Spleen (tissue), 11 donors: ENCODE measurements around the gene GCM1. TPM values are rescaled to one million over a fixed set of nuclear protein-coding genes. Genes with fewer than 3 reads are reported as not detected.
"Not testable (repeated sequence)": the region's sequence is repeated elsewhere in the genome, so short reads cannot be mapped to it uniquely, and the experiment has no call there.

Experiments used
- DNase-seq: peaks from one replicate; pipeline ENCODE4 v3.0.0-alpha.2; 2020
- H3K27ac ChIP-seq, 8 donors: fragments of 200-600 bp; sonication (generic) in 7 of 8; 1 replicate in 4 of 8; 2 replicates in 4 of 8; pipeline versions ENCODE4 v1.5.0 to v1.8.0; 2016 to 2021; ENCODE audit warnings: inconsistent platforms in 4 of 8, mild to moderate bottlenecking in 4 of 8, moderate library complexity in 1 of 8
- H3K27me3 ChIP-seq, 7 donors: fragments of 200-600 bp; sonication (generic) in 6 of 7; replicated peaks in 1 of 7; 1 replicate in 4 of 7; 2 replicates in 3 of 7; pipeline versions ENCODE4 v1.5.0 to v1.8.0; 2016 to 2021; ENCODE audit warnings: inconsistent platforms in 3 of 7, mild to moderate bottlenecking in 1 of 7
- H3K36me3 ChIP-seq, 6 donors: fragments of 200-600 bp; sonication (generic) in 5 of 6; 1 replicate in 4 of 6; 2 replicates in 2 of 6; pipeline versions ENCODE4 v1.5.0 to v1.8.0; 2016 to 2021; ENCODE audit warnings: inconsistent platforms in 2 of 6
- H3K4me1 ChIP-seq, 6 donors: fragments of 200-600 bp; sonication (generic) in 5 of 6; 1 replicate in 3 of 6; 2 replicates in 3 of 6; pipeline versions ENCODE4 v1.5.0 to v1.8.0; 2016 to 2021; ENCODE audit warnings: inconsistent platforms in 3 of 6
- H3K4me3 ChIP-seq, 8 donors: fragments of 200-600 bp; sonication (generic) in 7 of 8; 1 replicate in 4 of 8; 2 replicates in 4 of 8; pipeline versions ENCODE4 v1.5.0 to v1.8.0; 2016 to 2021; ENCODE audit warnings: inconsistent platforms in 4 of 8, mild to moderate bottlenecking in 4 of 8, moderate library complexity in 2 of 8
- H3K9me3 ChIP-seq, 8 donors: fragments of 200-600 bp; sonication (generic) in 7 of 8; 1 replicate in 4 of 8; 2 replicates in 4 of 8; pipeline versions ENCODE4 v1.5.0 to v1.8.0; 2016 to 2021; ENCODE audit warnings: inconsistent platforms in 4 of 8
- CTCF ChIP-seq, 11 experiments: fragments of 200-600 bp in 7 of 11; fragments of 450-650 bp in 4 of 11; sonication (generic) in 4 of 11; IDR thresholded peaks in 8 of 11; conservative IDR thresholded peaks in 3 of 11; 1 replicate in 7 of 11; 2 replicates in 4 of 11; pipeline versions ENCODE4 v1.4.0 to v1.8.0; 2016 to 2021; ENCODE audit warnings: antibody characterized with exemption in 11 of 11, inconsistent platforms in 4 of 11, mild to moderate bottlenecking in 1 of 11
- POLR2A ChIP-seq, 3 donors: fragments of 450-650 bp; IDR thresholded peaks; one replicate each; pipeline ENCODE4 v1.5.1; 2017; ENCODE audit warnings: antibody characterized with exemption in 3 of 3, mild to moderate bottlenecking in 1 of 3
- POLR2AphosphoS5 ChIP-seq, 3 donors: sonication (generic); formaldehyde crosslinking; IDR thresholded peaks; one replicate each; pipeline ENCODE4 v1.5.1; 2017; ENCODE audit warnings: antibody characterized with exemption in 3 of 3
- WGBS, 5 donors: extraction: QIAGEN DNeasy Blood & Tissue Kit in 3 of 5; methylation state at CpG; one replicate each; pipeline versions ENCODE4 v1.1.5 to v1.1.7; 2013 to 2018; 5-methylcytosine and 5-hydroxymethylcytosine counted together
- intact Hi-C: fragments of 100-400 bp; cut with DNase I; formaldehyde crosslinking; loops from one replicate; pipeline ENCODE4 v1.15.0; 2023; ENCODE audit warnings: low total_unique reads
- polyA plus RNA-seq, 3 donors: library from polyadenylated mRNA; stranded (reverse); fragments of 200-250 nt; gene quantifications; one replicate each; pipeline ENCODE4 v1.2.1, GENCODE V29; 2013
- total RNA-seq, 7 donors: library from RNA; depleted of rRNA in 3 of 7; stranded (reverse); fragments of >200 nt in 3 of 7; fragmentation: NEBNext Ultra II Directional in 4 of 7; extraction: Animal tissue kit (Norgen Biotek cat#: 25700) in 4 of 7; gene quantifications; one replicate each; pipeline versions ENCODE4 v1.1.0 to v1.2.1, GENCODE V29; 2016 to 2021
- donor health status: healthy with polysubstance abuse.
- donor health status: DM: no; HTN: no; CAD: no; lungs with moderate emphysema.
- donor health status: DM: no; HTN: no; CAD: no.
- donor health status: Bipolar disorder and iron deficiency.
- donor health status: healthy.
- donor health status: DM: no; HTN: no; CAD: no.
- donor health status: DM: yes; HTN: yes; CAD: no.

GCM1 gene
- total and polyA plus RNA-seq, 10 donors: 0.05 to 1.9 (median 0.22) TPM; not detected in 1

DNA sequence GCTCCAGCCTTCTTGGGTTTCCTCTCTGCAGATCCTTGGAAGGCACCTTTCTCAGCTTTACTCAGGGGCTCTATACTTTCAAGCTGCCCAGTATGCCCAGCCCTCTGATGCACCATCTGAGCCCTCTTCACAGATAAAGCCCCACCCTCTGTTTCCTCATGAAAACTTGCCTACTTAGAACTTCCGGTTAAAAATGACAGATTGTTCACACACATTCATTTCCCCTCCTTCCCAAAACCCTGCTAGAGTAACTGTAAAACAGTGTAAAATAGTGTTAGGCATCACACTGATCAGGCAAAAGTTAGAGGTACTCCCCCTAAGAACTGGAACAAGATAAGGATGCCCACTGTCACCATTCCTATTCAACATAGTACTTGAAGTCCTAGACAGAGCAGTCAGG lies 14.0 kb upstream of the GCM1 start:
- Histone ChIP-seq H3K27me3 (no peaks in the 10 kb centered on the region), H3K4me3 (no peak overlapping the region), H3K4me1 (peaks cover 0 to 8% (median 5%) of the 10 kb centered on the region in 6 donors), H3K9me3 (peaks cover 0 to 4% (median 0%) of the 10 kb centered on the region in 8 donors), H3K36me3 (no peaks in the 10 kb centered on the region), H3K27ac (no peak overlapping the region)
- no peak for DNase-seq
- WGBS, 5 donors: 8 to 25% (median 19%) methylated on average over 1 of the region's 1 CpG
- TF ChIP-seq POLR2A (IDR thresholded peaks at IDR 0.05): no peak
- TF ChIP-seq POLR2AphosphoS5 (IDR thresholded peaks at IDR 0.05): no peak
- TF ChIP-seq CTCF (IDR thresholded peaks at IDR 0.05 in 8 of 11, conservative IDR thresholded peaks at IDR 0.05 in 3 of 11): no peak
- intact Hi-C loops: loop anchor here (10.0 kb wide), 1 partner anchor 562 kb away; no protein-coding TSS in a partner anchor

GRCh38 chr6:53161481-53162009 lies 12.9 kb upstream of the GCM1 start:
- TF ChIP-seq POLR2AphosphoS5 (IDR thresholded peaks at IDR 0.05): no peak
- no peak for TF ChIP-seq CTCF (IDR thresholded peaks at IDR 0.05 in 8 of 11, conservative IDR thresholded peaks at IDR 0.05 in 3 of 11)
- TF ChIP-seq POLR2A (IDR thresholded peaks at IDR 0.05): no peak
- Histone ChIP-seq H3K27me3 (no peaks in the 10 kb centered on the region), H3K27ac (no peak overlapping the region), H3K4me1 (peaks cover 0 to 8% (median 5%) of the 10 kb centered on the region in 6 donors), H3K36me3 (no peaks in the 10 kb centered on the region), H3K4me3 (no peak overlapping the region), H3K9me3 (peaks cover 0 to 4% (median 0%) of the 10 kb centered on the region in 8 donors)
- 67 to 87% (median 78%) methylated on average over 3 of the region's 3 CpGs for WGBS, 5 donors
- no peak for DNase-seq
- intact Hi-C loops: loop anchor here (10.0 kb wide), 1 partner anchor 563 kb away; no protein-coding TSS in a partner anchor

GRCh38 chr6:53159558-53159957 lies 10.9 kb upstream of the GCM1 start:
- WGBS, 5 donors: 60 to 78% (median 67%) methylated on average over 2 of the region's 2 CpGs
- H3K9me3 ChIP-seq: peaks cover 0 to 4% (median 0%) of the 10 kb centered on the region in 8 donors
- intact Hi-C loops: no loop called here
- H3K36me3 ChIP-seq: no peaks in the 10 kb centered on the region
- no peaks in the 10 kb centered on the region for H3K27me3 ChIP-seq
- H3K27ac ChIP-seq: no peak overlapping the region
- no peak for TF ChIP-seq POLR2A (IDR thresholded peaks at IDR 0.05)
- TF ChIP-seq CTCF (IDR thresholded peaks at IDR 0.05 in 8 of 11, conservative IDR thresholded peaks at IDR 0.05 in 3 of 11): no peak
- no peak for TF ChIP-seq POLR2AphosphoS5 (IDR thresholded peaks at IDR 0.05)
- DNase-seq: no peak
- H3K4me1 ChIP-seq: peaks cover 0 to 8% (median 5%) of the 10 kb centered on the region in 6 donors
- no peak overlapping the region for H3K4me3 ChIP-seq

DNA sequence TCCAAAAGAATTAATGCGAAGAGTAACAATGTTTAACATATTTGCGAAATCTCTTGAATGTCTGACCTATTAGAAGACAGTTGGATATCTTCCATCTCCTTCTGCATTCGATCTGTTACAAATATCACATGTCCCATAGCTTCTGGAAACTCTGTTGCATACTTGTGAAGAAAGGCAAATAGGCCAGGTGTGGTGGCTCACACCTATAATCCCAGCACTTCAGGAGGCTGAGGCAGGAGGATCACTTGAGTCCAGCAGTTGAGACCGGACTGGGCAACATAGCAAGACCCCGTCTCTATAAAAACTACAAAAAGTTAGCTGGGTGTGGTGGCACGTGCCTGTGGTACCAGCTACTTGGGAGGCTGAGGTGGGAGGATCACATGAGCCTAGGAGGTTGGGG lies 9.4 kb upstream of the GCM1 start:
- H3K27ac ChIP-seq, intact Hi-C loops: not testable (repeated sequence)

DNA sequence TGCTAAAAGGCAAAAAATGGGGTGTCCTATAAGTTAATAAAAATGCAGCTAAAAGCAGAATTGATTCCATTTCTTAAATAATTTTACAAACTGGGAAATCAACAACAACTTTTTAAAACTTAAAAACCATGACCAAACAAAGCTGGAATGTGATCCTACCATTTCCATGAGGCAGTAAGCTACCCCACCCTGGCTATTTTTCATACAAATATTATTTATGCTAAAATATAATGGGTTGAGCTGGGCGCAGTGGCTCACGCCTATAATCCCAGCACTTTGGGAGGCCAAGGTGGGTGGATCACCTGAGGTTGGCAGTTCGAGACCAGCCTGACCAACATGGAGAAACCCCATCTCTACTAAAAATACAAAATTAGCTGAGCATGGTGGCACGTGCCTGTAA lies 6.6 kb upstream of the GCM1 start:
- WGBS, 5 donors: 82 to 95% (median 93%) methylated on average over 4 of the region's 4 CpGs
- H3K36me3 ChIP-seq, H3K4me1 ChIP-seq, H3K4me3 ChIP-seq, H3K27me3 ChIP-seq, DNase-seq, H3K27ac ChIP-seq, intact Hi-C loops, H3K9me3 ChIP-seq: not testable (repeated sequence)

More for the DNA sequence above, 9.4 kb upstream of the GCM1 start:
- not testable (repeated sequence) for H3K9me3 ChIP-seq, H3K27me3 ChIP-seq, H3K36me3 ChIP-seq, H3K4me1 ChIP-seq, DNase-seq, H3K4me3 ChIP-seq
- 90 to 95% (median 94%) methylated on average over 6 of the region's 6 CpGs for WGBS, 5 donors
